Smooth muscle cell of bladder (primary cell): Measurements from ENCODE around the gene CDC42EP1. TPM values are rescaled to one million over a fixed set of nuclear protein-coding genes. Genes with fewer than 3 reads are reported as not detected.

Experiments
- total RNA-seq: library from RNA; depleted of rRNA; stranded (reverse); fragments of >200 nt; gene quantifications from 2 replicates; pipeline ENCODE4 v1.2.3, GENCODE V29; 2014

The CDC42EP1 gene, protein sequence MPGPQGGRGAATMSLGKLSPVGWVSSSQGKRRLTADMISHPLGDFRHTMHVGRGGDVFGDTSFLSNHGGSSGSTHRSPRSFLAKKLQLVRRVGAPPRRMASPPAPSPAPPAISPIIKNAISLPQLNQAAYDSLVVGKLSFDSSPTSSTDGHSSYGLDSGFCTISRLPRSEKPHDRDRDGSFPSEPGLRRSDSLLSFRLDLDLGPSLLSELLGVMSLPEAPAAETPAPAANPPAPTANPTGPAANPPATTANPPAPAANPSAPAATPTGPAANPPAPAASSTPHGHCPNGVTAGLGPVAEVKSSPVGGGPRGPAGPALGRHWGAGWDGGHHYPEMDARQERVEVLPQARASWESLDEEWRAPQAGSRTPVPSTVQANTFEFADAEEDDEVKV
- total RNA-seq: 7.0 and 10.5 TPM in 2 replicates

DNA sequence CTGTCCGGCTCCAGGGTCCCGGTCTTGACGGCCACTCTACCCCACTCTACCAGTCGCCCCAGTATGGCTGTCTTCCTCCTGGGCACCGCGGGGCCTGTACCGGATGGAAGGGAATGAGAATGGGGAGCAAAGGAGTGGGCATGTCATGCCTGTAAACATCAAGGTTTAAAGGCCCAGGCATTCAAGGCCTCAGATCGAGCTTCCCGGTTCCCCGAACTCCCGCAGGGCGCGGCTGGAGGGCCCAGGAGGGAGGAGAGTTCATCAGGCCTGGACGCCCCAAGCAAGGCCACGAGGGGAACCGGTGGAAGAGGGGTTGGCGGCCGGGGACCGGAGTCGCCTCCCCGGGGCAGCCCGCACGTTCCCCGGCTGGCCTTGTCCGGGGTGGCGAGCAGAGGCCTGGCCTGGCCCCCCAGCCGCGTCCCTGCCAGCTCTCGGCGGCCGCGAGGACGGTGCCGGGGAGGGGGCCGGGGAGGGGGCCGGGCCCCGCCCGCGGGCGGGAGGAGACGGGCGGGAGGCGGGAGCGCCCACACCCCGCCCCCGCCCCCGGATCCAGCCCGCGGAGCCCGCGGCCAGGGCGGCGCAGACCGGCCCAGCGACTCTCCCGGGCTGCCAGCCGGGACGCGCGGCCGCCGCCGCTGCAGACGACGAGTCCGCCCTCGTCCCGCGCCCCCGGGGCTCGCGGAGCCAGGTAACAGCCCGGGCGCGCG lies at the start of gene CDC42EP1:
Gene CDC42EP1, plus strand, starts transcription at position 580 of the 707 bp plus-strand sequence. CDS start 5,870 bp downstream, outside the sequence.

DNA sequence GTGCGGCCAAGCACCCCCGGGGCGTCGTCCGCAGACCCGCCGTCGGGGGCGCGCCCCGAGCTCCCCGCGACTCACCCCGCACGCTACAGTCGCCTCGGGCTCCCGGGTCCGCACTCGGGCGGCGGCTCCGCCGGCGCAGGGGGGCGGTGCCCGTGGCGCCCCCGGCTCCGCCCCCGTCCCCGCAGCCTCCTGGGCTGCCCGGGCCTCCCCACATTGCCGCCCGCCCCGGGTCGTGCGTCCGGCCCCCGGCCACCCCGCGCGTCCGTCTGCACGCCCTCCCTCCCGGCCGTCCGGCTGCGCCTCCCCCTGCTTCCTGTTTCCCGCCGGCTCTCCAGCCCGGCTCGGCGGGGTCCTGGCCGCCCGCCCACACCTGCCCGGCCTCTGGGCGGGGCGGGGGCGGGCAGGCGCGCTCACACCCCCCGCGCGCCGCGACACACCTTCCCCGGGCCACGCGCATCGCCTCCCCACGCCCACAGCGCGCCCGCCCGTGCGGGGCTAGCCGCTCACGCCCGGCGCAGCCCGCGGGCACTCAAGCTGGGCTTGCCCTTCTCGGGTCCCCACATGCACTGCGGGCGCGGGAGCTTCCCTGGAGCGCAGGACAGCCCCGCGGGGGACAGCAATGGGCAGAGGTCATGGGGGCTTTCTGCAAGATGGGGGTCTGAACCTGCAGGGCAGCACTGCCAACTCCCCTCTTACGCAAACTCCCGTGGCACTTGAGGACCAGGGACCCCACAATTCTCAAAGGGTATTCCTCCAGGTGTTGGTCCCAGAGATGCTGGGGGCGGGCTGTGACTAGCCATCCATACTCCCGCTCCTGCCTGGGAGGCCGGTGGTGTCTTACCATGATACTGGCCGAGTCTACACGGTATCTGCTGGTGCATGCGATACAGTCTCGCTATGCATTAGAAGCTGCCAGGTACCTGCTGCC lies 40.7 kb upstream of the CDC42EP1 start, which contains the start of gene CARD10:
Gene CARD10, minus strand, starts transcription at position 148 of the 928 bp plus-strand sequence. CDS start 215 bp downstream, outside the sequence.

DNA sequence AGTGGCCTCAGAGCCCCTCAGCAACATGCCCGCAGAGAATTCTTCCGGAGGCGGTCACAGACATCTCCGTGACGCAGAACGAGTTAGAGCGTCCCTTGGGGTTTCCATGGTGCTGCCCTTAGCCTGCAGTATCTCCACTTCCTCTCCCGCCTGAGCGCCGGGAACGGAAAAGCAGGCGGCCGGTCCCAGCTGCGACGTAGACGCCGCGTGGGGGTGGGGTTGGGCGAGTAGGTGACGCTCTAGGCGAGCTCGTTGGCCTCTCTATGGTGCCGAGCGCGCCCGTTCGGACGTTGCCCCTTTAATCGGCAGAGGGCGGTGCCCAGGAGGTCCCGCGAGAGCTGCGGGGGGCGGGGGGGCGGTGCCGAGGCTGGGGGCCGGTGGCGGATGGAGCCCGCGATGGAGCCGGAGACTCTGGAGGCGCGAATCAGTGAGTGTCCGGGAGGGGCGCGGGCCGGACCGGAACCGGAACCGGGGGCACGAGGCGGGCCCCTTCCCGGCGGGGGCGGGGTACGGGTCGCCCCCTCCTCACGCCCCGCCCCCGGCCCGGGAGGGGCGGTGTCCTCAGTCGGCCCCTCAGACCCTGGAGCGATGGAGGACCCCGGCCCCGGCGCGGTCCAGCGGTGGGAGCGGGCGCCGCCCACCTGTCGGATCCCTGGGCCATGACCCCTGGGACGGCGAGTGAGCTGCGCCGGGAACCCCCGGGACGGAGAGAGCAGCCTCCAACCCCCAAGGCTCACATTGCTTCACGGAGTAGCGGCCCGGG lies 48.4 kb downstream of the CDC42EP1 start, which contains the start of gene GGA1:
Gene GGA1, plus strand, starts transcription at position 358 of the 763 bp plus-strand sequence. Its CDS starts 27 bp downstream, at position 385.

Other genes with a start within 250 kb of the CDC42EP1 start
- gene ELFN2, start 133.0 kb upstream of the CDC42EP1 start, total RNA-seq: 0.28 and 0.37 TPM in 2 replicates
- 0.09 and 0.14 TPM in 2 replicates for gene MFNG, start 74.1 kb upstream of the CDC42EP1 start, total RNA-seq
- gene CARD10, start 41.1 kb upstream of the CDC42EP1 start, total RNA-seq: 1.1 and 1.5 TPM in 2 replicates
- not detected in 2 replicates for gene LGALS2, start 19.6 kb downstream of the CDC42EP1 start, total RNA-seq
- 28.2 and 30.1 TPM in 2 replicates for gene GGA1, start 48.4 kb downstream of the CDC42EP1 start, total RNA-seq
- gene SH3BP1, start 79.2 kb downstream of the CDC42EP1 start, total RNA-seq: 4.7 and 5.7 TPM in 2 replicates
- 3.6 and 6.7 TPM in 2 replicates for gene PDXP, start 98.2 kb downstream of the CDC42EP1 start, total RNA-seq
- gene LGALS1, start 115.2 kb downstream of the CDC42EP1 start, total RNA-seq: 9,331 and 14,244 TPM in 2 replicates
- 16.8 and 19.4 TPM in 2 replicates for gene NOL12, start 125.9 kb downstream of the CDC42EP1 start, total RNA-seq
- 118 and 127 TPM in 2 replicates for gene TRIOBP, start 136.6 kb downstream of the CDC42EP1 start, total RNA-seq
- 33.9 and 40.1 TPM in 2 replicates for gene GCAT, start 247.5 kb downstream of the CDC42EP1 start, total RNA-seq